Astrocyte (in vitro differentiated cells and primary cell): ENCODE data around the gene NLGN1. TPM values are rescaled to one million over a fixed set of nuclear protein-coding genes. Genes with fewer than 3 reads are reported as not detected.

Source experiments
- DNase-seq: peaks from one replicate; pipeline ENCODE4 v3.0.0-alpha.2; 2010; ENCODE audit warnings: low read depth
- FAIRE-seq: peaks from 2 replicates; lab custom pipeline; 2011; peaks lifted over from hg19 to GRCh38; lab: Jason Lieb, UNC
- H2AFZ ChIP-seq: 2 replicates; pipeline ENCODE4 v1.6.0; 2012; ENCODE audit warnings: low read depth, low read length, inconsistent platforms
- H3K27ac ChIP-seq: 2 replicates; pipeline ENCODE4 v1.5.1; 2011; ENCODE audit warnings: low read depth, low read length, inconsistent platforms
- H3K27me3 ChIP-seq: 2 replicates; pipeline ENCODE4 v1.6.0; 2011; ENCODE audit warnings: low read length, inconsistent platforms; ENCODE audit not compliant: insufficient read depth
- H3K36me3 ChIP-seq: 2 replicates; pipeline ENCODE4 v1.5.1; 2011; ENCODE audit warnings: low read length, inconsistent platforms; ENCODE audit not compliant: insufficient read depth
- H3K4me1 ChIP-seq: 2 replicates; pipeline ENCODE4 v1.5.1; 2011; ENCODE audit warnings: low read length, inconsistent platforms; ENCODE audit not compliant: insufficient read depth
- H3K4me2 ChIP-seq: 2 replicates; pipeline ENCODE4 v1.6.0; 2012; ENCODE audit warnings: low read length, inconsistent platforms
- H3K4me3 ChIP-seq: 2 replicates; pipeline ENCODE4 v1.5.1; 2011; ENCODE audit warnings: low read depth, mild to moderate bottlenecking, low read length, inconsistent platforms; ENCODE audit not compliant: insufficient read depth
- H3K79me2 ChIP-seq: 2 replicates; pipeline ENCODE4 v1.6.0; 2012; ENCODE audit warnings: mild to moderate bottlenecking, low read length, inconsistent platforms; ENCODE audit not compliant: insufficient read depth
- H3K9ac ChIP-seq: 2 replicates; pipeline ENCODE4 v1.6.0; 2012; ENCODE audit warnings: mild to moderate bottlenecking, low read length, inconsistent platforms
- H3K9me3 ChIP-seq: 2 replicates; pipeline ENCODE4 v1.5.1; 2012; ENCODE audit warnings: low read depth, mild to moderate bottlenecking, low read length, inconsistent platforms; ENCODE audit not compliant: insufficient read depth
- H4K20me1 ChIP-seq: 2 replicates; pipeline ENCODE4 v1.6.0; 2012; ENCODE audit warnings: low read length, inconsistent platforms; ENCODE audit not compliant: insufficient read depth
- H3K27ac Mint-ChIP-seq: one replicate; pipeline ENCODE4 v1.8.0; 2021; ENCODE audit warnings: mild to moderate bottlenecking, mixed read lengths; ENCODE audit not compliant: unreplicated experiment
- H3K27me3 Mint-ChIP-seq: one replicate; pipeline ENCODE4 v1.8.0; 2021; ENCODE audit warnings: low read depth, mixed read lengths; ENCODE audit not compliant: unreplicated experiment
- H3K36me3 Mint-ChIP-seq: one replicate; pipeline ENCODE4 v1.8.0; 2021; ENCODE audit warnings: low read depth, mixed read lengths; ENCODE audit not compliant: unreplicated experiment
- H3K4me1 Mint-ChIP-seq: one replicate; pipeline ENCODE4 v1.8.0; 2021; ENCODE audit warnings: low read depth, mixed read lengths; ENCODE audit not compliant: unreplicated experiment
- H3K4me3 Mint-ChIP-seq: one replicate; pipeline ENCODE4 v1.8.0; 2021; ENCODE audit warnings: mild to moderate bottlenecking, moderate library complexity, mixed read lengths; ENCODE audit not compliant: unreplicated experiment
- H3K9me3 Mint-ChIP-seq: one replicate; pipeline ENCODE4 v1.8.0; 2021; ENCODE audit warnings: mild to moderate bottlenecking, mixed read lengths; ENCODE audit not compliant: unreplicated experiment
- CTCF ChIP-seq: IDR thresholded peaks from 2 replicates; pipeline ENCODE4 v1.5.1; 2011; ENCODE audit warnings: low read depth, mild to moderate bottlenecking, inconsistent platforms, low read length, moderate library complexity; ENCODE audit not compliant: insufficient read depth
- EZH2 ChIP-seq: IDR thresholded peaks from 2 replicates; pipeline ENCODE4 v1.6.1; 2012; ENCODE audit warnings: mild to moderate bottlenecking, low read length, inconsistent platforms; ENCODE audit not compliant: insufficient read depth
- total RNA-seq: library from RNA; stranded (reverse); gene quantifications from 2 replicates; pipeline ENCODE4 v1.2.1, GENCODE V29; 2021

NLGN1 gene
- total RNA-seq, 1 donor from 2014 or later: 1.2 TPM

GRCh38 chr3:174153871-174154270 lies 756.3 kb downstream of the NLGN1 start:
- H3K36me3 ChIP-seq: no peaks in the 10 kb centered on the region
- H3K4me3 Mint-ChIP-seq: no peak overlapping the region
- DNase-seq (peak; percentile 61), FAIRE-seq (no peak)
- H3K4me1 ChIP-seq: no peaks in the 10 kb centered on the region
- peaks cover 2% of the 10 kb centered on the region for H3K4me1 Mint-ChIP-seq
- no peak overlapping the region for H3K4me2 ChIP-seq
- H3K9me3 ChIP-seq: no peaks in the 10 kb centered on the region
- no peaks in the 10 kb centered on the region for H3K79me2 ChIP-seq
- H2AFZ ChIP-seq: no peak overlapping the region
- no peak overlapping the region for H3K9ac ChIP-seq
- no peaks in the 10 kb centered on the region for H3K27me3 ChIP-seq
- H3K4me3 ChIP-seq: no peak overlapping the region
- no peaks in the 10 kb centered on the region for H3K9me3 Mint-ChIP-seq
- no peak overlapping the region for H3K27ac ChIP-seq
- H3K36me3 Mint-ChIP-seq: no peaks in the 10 kb centered on the region
- TF ChIP-seq EZH2 (no peak), CTCF (no peak)
- H3K27me3 Mint-ChIP-seq: no peaks in the 10 kb centered on the region
- no peaks in the 10 kb centered on the region for H4K20me1 ChIP-seq
- no peak overlapping the region for H3K27ac Mint-ChIP-seq

DNA sequence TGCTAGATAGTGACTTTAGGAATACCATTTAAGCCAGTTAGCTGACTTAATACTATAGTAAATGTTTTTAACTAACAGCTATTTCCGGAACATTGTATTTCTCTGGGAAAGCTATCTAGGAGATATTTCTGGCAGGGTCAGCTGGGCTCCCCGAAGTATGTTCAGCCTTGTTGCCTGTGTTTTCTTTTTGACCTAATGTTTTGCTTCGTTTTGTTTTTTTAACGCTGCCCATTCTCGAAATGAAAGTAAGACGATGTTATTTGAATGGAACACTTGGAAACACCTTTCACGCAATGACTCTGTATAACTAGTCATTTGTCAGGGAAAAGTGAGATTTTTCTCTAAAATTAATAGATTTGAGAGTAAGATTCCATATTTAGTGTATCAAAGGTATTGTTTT lies 758.7 kb downstream of the NLGN1 start:
- no peak overlapping the region for H3K27ac Mint-ChIP-seq
- Histone ChIP-seq H4K20me1 (no peaks in the 10 kb centered on the region), H3K36me3 (no peaks in the 10 kb centered on the region), H3K9ac (no peak overlapping the region), H3K79me2 (no peaks in the 10 kb centered on the region), H3K4me2 (peak overlapping the region; percentile 31), H3K27me3 (no peaks in the 10 kb centered on the region), H2AFZ (no peak overlapping the region), H3K9me3 (no peaks in the 10 kb centered on the region), H3K4me1 (no peaks in the 10 kb centered on the region), H3K27ac (no peak overlapping the region), H3K4me3 (no peak overlapping the region)
- TF ChIP-seq EZH2 (no peak), CTCF (no peak)
- no peak overlapping the region for H3K4me3 Mint-ChIP-seq
- DNase-seq (no peak), FAIRE-seq (no peak)
- no peaks in the 10 kb centered on the region for H3K36me3 Mint-ChIP-seq
- H3K27me3 Mint-ChIP-seq: no peaks in the 10 kb centered on the region
- no peaks in the 10 kb centered on the region for H3K9me3 Mint-ChIP-seq
- H3K4me1 Mint-ChIP-seq: no peaks in the 10 kb centered on the region

GRCh38 chr3:174158674-174159073 lies 761.1 kb downstream of the NLGN1 start:
- H3K36me3 Mint-ChIP-seq: no peaks in the 10 kb centered on the region
- H3K27ac Mint-ChIP-seq: no peak overlapping the region
- no peak overlapping the region for H3K4me3 Mint-ChIP-seq
- no peaks in the 10 kb centered on the region for H3K27me3 Mint-ChIP-seq
- FAIRE-seq: peak; percentile 49
- TF ChIP-seq CTCF (no peak), EZH2 (no peak)
- H3K4me1 Mint-ChIP-seq: no peaks in the 10 kb centered on the region
- no peak overlapping the region for H2AFZ ChIP-seq
- no peaks in the 10 kb centered on the region for H3K79me2 ChIP-seq
- no peak overlapping the region for H3K4me2 ChIP-seq
- H3K9me3 Mint-ChIP-seq: no peaks in the 10 kb centered on the region
- no peak for DNase-seq
- H3K9me3 ChIP-seq: no peaks in the 10 kb centered on the region
- no peak overlapping the region for H3K27ac ChIP-seq
- H3K27me3 ChIP-seq: no peaks in the 10 kb centered on the region
- H4K20me1 ChIP-seq: no peaks in the 10 kb centered on the region
- no peaks in the 10 kb centered on the region for H3K4me1 ChIP-seq
- no peaks in the 10 kb centered on the region for H3K36me3 ChIP-seq
- H3K9ac ChIP-seq: no peak overlapping the region
- no peak overlapping the region for H3K4me3 ChIP-seq
